ENCODE measurements around the gene ZNF681.
"Not testable (repeated sequence)": the region's sequence is repeated elsewhere in the genome, so short reads cannot be mapped to it uniquely, and the experiment has no call there.

The ZNF681 gene

GRCh38 chr19:23785982-23786381, 27.3 kb upstream of the ZNF681 start:
- no peak for DNase-seq (ENCODE audit: low read depth in 1 of 2, low spot score in 1 of 2)
- no peak for TF ChIP-seq JUND (IDR thresholded peaks at IDR 0.05; ENCODE audit: low read depth)
- in situ Hi-C loops (cut with HindIII; ENCODE audit: low pct_unique_long_range_greater_than_20kb, low sequenced_read_pairs): no loop called here

GRCh38 chr19:23784274-23784673, 25.6 kb upstream of the ZNF681 start:
- in situ Hi-C loops (cut with HindIII; ENCODE audit: low pct_unique_long_range_greater_than_20kb, low sequenced_read_pairs): no loop called here
- DNase-seq (ENCODE audit: low read depth in 1 of 2, low spot score in 1 of 2): no peak
- no peak for TF ChIP-seq JUND (IDR thresholded peaks at IDR 0.05; ENCODE audit: low read depth)

- in situ Hi-C loops (cut with HindIII; ENCODE audit: low pct_unique_long_range_greater_than_20kb, low sequenced_read_pairs): no loop called here
- no peak for TF ChIP-seq JUND (IDR thresholded peaks at IDR 0.05; ENCODE audit: low read depth)
- DNase-seq (ENCODE audit: low read depth in 1 of 2, low spot score in 1 of 2): no peak
Measured at GRCh38 chr19:23783636-23784035, 24.9 kb upstream of the ZNF681 start.

- TF ChIP-seq JUND (IDR thresholded peaks at IDR 0.05; ENCODE audit: low read depth): no peak
- DNase-seq (ENCODE audit: low read depth in 1 of 2, low spot score in 1 of 2): no peak
- in situ Hi-C loops (cut with HindIII; ENCODE audit: low pct_unique_long_range_greater_than_20kb, low sequenced_read_pairs): no loop called here
Measured at GRCh38 chr19:23779645-23780044, 21.0 kb upstream of the ZNF681 start.

- TF ChIP-seq JUND (IDR thresholded peaks at IDR 0.05; ENCODE audit: low read depth): no peak
- in situ Hi-C loops (cut with HindIII; ENCODE audit: low pct_unique_long_range_greater_than_20kb, low sequenced_read_pairs): no loop called here
- DNase-seq (ENCODE audit: low read depth in 1 of 2, low spot score in 1 of 2): no peak
Measured at GRCh38 chr19:23778566-23778965, 19.9 kb upstream of the ZNF681 start.

- in situ Hi-C loops (cut with HindIII; ENCODE audit: low pct_unique_long_range_greater_than_20kb, low sequenced_read_pairs); DNase-seq (ENCODE audit: low read depth in 1 of 2, low spot score in 1 of 2): not testable (repeated sequence)
Measured at GRCh38 chr19:23778036-23778435, 19.3 kb upstream of the ZNF681 start.

GRCh38 chr19:23777216-23777615, 18.5 kb upstream of the ZNF681 start:
- TF ChIP-seq JUND (IDR thresholded peaks at IDR 0.05; ENCODE audit: low read depth): no peak
- no peak for DNase-seq (ENCODE audit: low read depth in 1 of 2, low spot score in 1 of 2)
- in situ Hi-C loops (cut with HindIII; ENCODE audit: low pct_unique_long_range_greater_than_20kb, low sequenced_read_pairs): no loop called here

GRCh38 chr19:23776507-23777205, 18.0 kb upstream of the ZNF681 start:
- TF ChIP-seq JUND (IDR thresholded peaks at IDR 0.05; ENCODE audit: low read depth): no peak
- in situ Hi-C loops (cut with HindIII; ENCODE audit: low pct_unique_long_range_greater_than_20kb, low sequenced_read_pairs): no loop called here

GRCh38 chr19:23774524-23774971, 15.9 kb upstream of the ZNF681 start:
- TF ChIP-seq JUND (IDR thresholded peaks at IDR 0.05; ENCODE audit: low read depth): no peak
- in situ Hi-C loops (cut with HindIII; ENCODE audit: low pct_unique_long_range_greater_than_20kb, low sequenced_read_pairs): no loop called here

More at GRCh38 chr19:23776507-23777205, 18.0 kb upstream of the ZNF681 start:
- no peak for DNase-seq (ENCODE audit: low read depth in 1 of 2, low spot score in 1 of 2)

GRCh38 chr19:23774106-23774505, 15.4 kb upstream of the ZNF681 start:
- in situ Hi-C loops (cut with HindIII; ENCODE audit: low pct_unique_long_range_greater_than_20kb, low sequenced_read_pairs): no loop called here
- DNase-seq (ENCODE audit: low read depth in 1 of 2, low spot score in 1 of 2): no peak
- no peak for TF ChIP-seq JUND (IDR thresholded peaks at IDR 0.05; ENCODE audit: low read depth)

More at GRCh38 chr19:23774524-23774971, 15.9 kb upstream of the ZNF681 start:
- DNase-seq (ENCODE audit: low read depth in 1 of 2, low spot score in 1 of 2): no peak

GRCh38 chr19:23772675-23773063, 14.0 kb upstream of the ZNF681 start:
- no peak for DNase-seq (ENCODE audit: low read depth in 1 of 2, low spot score in 1 of 2)
- in situ Hi-C loops (cut with HindIII; ENCODE audit: low pct_unique_long_range_greater_than_20kb, low sequenced_read_pairs): no loop called here
- TF ChIP-seq JUND (IDR thresholded peaks at IDR 0.05; ENCODE audit: low read depth): no peak

GRCh38 chr19:23771761-23772674, 13.3 kb upstream of the ZNF681 start:
- no peak for DNase-seq (ENCODE audit: low read depth in 1 of 2, low spot score in 1 of 2)
- in situ Hi-C loops (cut with HindIII; ENCODE audit: low pct_unique_long_range_greater_than_20kb, low sequenced_read_pairs): no loop called here
- TF ChIP-seq JUND (IDR thresholded peaks at IDR 0.05; ENCODE audit: low read depth): no peak

GRCh38 chr19:23771316-23771715, 12.6 kb upstream of the ZNF681 start:
- no peak for TF ChIP-seq JUND (IDR thresholded peaks at IDR 0.05; ENCODE audit: low read depth)
- in situ Hi-C loops (cut with HindIII; ENCODE audit: low pct_unique_long_range_greater_than_20kb, low sequenced_read_pairs): no loop called here
- DNase-seq (ENCODE audit: low read depth in 1 of 2, low spot score in 1 of 2): no peak

Measured in T47D (cell line).